SH-SY5Y (cell line): Measurements from ENCODE around the gene ERBB2.

ENCODE experiments used
- GATA2 ChIP-seq: IDR thresholded peaks from 2 replicates; pipeline ENCODE4 v1.6.1; 2011; ENCODE audit warnings: mild to moderate bottlenecking, low read depth, low read length
- GATA3 ChIP-seq: IDR thresholded peaks from 2 replicates; pipeline ENCODE4 v1.6.1; 2011; ENCODE audit warnings: low read depth, mild to moderate bottlenecking, low read length, moderate library complexity

DNA sequence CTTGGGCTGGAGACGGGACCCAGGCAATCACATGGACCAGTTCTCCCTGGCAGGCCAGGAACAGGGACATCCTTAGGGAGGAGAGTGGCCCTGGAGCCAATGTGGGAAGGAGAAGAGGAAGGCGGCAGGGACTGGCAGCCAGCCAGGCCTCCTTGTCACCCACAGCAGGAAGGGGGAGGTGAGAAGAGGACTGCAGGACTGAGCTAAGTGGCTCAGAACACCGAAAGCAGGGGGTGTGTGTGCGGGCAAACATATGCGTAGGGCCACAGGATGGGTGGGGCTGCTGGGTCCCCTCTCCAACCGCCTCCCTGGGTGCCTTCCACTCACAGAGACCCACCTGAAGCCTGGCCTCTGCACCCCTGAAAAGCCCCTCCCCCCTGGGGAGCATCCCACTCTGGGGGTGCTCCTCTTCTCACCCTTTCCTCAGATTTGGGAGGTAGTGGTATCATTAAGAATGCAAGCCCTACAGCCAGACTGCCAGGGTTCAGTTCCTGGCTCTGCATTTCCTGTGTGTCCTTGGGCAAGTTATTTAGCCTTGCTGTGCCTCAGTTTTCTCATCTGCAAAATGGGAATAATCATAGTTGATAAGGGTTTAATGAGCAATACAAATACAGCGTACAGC is 23.6 kb upstream of the ERBB2 start:
- TF ChIP-seq GATA3 (no peak), GATA2 (no peak)
